NOMO-1 (cell line): Measurements from ENCODE around the gene MTM1.
A peak's percentile ranks its signal among the peaks of the same experiment; 100 is the strongest.

Experiments
- DNase-seq, 2 experiments: peaks; one replicate each; lab custom pipeline; 2025; ENCODE audit not compliant: unreplicated experiment in 2 of 2; lab: John Stamatoyannopoulos, UW

Gene MTM1

DNA sequence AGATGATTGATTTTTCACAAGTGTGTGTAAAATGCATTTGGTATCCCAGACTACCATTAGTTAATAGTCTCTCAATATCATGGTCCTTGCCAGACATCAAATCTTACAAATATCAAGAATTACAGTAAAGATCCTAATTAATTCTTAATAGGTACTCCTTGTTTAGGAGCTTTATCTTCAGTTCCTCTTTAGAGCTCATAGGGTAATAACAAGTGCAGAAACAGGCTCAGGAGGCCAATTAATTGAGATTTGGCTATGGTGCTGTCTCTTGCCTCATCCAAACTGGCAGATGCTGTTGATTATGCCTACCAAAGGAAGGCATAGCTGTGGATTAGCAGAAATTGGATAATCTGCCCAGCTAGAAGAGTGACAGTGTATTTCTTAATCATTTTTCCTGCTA, 131.7 kb downstream of the MTM1 start:
- DNase-seq = no peak

GRCh38 chrX:150701377-150701776, 133.0 kb downstream of the MTM1 start:
- DNase-seq = no peak

DNA sequence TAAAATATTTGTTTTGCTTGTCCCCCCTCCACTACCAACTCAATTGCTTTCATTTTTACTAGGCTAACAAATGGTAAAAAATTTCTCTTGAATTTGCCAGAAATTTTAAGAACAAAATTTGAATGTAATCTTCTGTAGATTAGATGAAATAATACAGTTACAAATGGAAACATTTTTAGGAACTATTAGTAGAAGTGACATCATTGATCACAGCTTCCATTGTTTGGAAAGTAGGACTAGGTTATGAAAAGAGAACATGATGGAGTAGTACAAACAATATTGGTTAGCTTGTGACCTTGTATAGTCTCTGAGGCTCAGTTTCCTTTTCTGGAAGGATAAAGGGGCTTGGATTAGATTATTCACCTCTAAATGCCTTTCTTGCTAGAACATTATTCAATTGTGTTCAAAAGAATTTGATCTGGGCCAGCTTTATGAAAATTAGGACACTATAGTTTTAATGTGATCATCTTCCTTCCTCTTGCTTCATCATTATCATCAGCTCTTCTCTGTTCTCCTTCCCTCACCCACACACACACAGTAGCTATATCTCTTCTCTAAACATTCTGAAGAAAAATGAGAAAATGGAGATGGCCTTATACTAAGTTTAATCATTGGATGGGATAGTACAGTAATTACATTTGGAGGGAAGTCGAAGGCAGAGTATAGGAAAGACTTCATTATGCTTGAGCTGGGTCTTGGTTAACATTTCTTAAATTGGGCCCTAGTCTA, 134.7 kb downstream of the MTM1 start:
- no peak for DNase-seq

DNA sequence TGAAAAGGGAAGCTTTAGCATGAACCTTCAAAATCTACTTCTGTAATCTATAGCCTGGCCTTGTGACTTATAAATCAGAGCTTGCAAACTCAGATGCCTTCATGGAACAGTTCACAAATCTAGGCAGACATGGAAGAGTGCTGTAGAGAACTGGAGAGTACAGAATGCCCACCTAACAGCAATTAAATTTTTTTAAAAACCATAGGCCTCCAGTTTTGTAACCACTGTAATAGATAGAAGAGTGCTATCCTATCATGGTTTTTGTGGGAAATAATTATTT, 135.2 kb downstream of the MTM1 start:
- DNase-seq = no peak

- no peak for DNase-seq
Measured at GRCh38 chrX:150704030-150704613, 135.7 kb downstream of the MTM1 start.

DNA sequence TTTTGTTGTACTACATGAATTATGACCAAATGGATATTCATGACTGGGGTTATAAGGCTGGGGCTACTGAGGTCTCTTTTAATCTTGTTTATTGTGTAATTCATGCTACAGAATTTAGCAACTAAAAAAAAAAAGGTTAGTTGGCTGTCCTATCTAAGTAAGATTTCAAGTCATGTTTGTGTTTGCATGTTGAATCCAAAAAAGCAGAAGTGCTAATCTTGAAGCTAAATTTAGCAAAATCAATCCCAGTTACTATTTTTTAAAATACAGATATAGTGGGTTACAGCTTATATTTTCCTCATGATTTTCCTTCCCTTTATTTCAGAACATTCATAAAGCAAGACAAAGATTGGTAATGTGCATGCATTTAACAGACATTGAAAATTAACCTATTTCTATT, 144.2 kb downstream of the MTM1 start:
- peak in 1 of 2 experiments; percentile 44 for DNase-seq

DNA sequence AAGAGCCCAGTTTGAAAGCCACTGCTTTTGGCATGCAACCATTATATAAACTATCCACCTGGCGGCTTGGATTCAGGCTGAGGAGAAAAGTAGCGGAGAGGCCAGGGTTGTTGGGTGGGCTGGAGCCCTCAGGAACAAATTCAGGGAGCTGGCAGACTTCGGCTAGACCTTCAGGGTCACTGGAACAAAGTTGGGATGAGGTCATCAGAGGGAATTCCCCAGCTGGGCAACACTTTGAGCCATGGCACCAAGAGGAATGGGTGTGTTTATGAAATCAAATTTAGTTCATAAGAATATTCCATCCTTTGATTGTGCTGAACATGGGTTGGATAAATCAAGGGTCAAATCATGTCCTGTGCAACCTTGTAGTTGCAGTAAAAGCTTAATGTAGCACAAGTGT, 146.8 kb downstream of the MTM1 start:
- DNase-seq = no peak

- DNase-seq = no peak
Measured at GRCh38 chrX:150719621-150720020, 151.2 kb downstream of the MTM1 start.
